H4 (cell line): Measurements from ENCODE around the gene UBN1. TPM values are rescaled to one million over a fixed set of nuclear protein-coding genes. Genes with fewer than 3 reads are reported as not detected.

Experiments
- DNase-seq: peaks from one replicate; pipeline ENCODE4 v3.0.0-alpha.2; 2015; ENCODE audit warnings: low spot score
- total RNA-seq: library from RNA; depleted of rRNA; stranded (reverse); fragments of >200 nt; shearing (Covaris generic); gene quantifications from 2 replicates; pipeline ENCODE4 v1.2.3, GENCODE V29; 2014; rRNA removed

The UBN1 gene, protein sequence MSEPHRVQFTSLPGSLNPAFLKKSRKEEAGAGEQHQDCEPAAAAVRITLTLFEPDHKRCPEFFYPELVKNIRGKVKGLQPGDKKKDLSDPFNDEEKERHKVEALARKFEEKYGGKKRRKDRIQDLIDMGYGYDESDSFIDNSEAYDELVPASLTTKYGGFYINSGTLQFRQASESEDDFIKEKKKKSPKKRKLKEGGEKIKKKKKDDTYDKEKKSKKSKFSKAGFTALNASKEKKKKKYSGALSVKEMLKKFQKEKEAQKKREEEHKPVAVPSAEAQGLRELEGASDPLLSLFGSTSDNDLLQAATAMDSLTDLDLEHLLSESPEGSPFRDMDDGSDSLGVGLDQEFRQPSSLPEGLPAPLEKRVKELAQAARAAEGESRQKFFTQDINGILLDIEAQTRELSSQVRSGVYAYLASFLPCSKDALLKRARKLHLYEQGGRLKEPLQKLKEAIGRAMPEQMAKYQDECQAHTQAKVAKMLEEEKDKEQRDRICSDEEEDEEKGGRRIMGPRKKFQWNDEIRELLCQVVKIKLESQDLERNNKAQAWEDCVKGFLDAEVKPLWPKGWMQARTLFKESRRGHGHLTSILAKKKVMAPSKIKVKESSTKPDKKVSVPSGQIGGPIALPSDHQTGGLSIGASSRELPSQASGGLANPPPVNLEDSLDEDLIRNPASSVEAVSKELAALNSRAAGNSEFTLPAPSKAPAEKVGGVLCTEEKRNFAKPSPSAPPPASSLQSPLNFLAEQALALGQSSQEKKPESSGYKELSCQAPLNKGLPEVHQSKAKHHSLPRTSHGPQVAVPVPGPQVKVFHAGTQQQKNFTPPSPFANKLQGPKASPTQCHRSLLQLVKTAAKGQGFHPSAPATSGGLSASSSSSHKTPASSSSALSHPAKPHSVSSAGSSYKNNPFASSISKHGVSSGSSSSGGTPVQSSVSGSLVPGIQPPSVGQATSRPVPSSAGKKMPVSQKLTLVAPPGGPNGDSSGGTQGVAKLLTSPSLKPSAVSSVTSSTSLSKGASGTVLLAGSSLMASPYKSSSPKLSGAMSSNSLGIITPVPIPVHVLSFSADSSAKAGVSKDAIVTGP (N-terminal part only)
- 12.7 and 14.5 TPM in 2 replicates for total RNA-seq

GRCh38 chr16:4846901-4847773 lies at the start of gene UBN1, which contains the start of gene GLYR1:
UBN1 (plus strand) TSS chr16:4847481; CDS start chr16:4852918, 5,437 bp downstream.
GLYR1 (minus strand) TSS chr16:4847288; CDS start chr16:4847265, 23 bp downstream.
- peak; percentile 96 for DNase-seq

GRCh38 chr16:4797805-4798252 lies 49.5 kb upstream of the UBN1 start:
- DNase-seq = no peak

DNA sequence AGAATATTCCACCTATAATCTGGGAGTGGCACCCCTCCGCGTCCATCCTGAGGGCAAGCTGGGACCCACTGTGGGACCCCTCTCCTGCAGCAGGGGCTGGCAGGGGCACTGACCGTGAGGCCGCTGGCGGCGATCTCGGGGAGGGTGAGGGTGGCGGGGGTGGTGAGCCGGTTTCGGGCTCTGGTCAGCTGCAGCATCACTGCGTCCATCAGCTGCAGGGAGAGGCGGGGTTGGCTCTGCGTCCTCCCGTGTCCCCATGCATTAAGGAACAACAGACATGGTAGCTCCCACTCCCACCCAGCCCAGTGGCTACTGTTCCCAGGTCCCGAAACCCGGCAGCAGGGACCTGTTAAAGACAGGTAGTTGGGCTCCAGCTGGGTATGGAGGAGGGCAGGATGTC lies 48.8 kb upstream of the UBN1 start:
- DNase-seq = no peak

- DNase-seq = no peak
Observed at GRCh38 chr16:4799171-4799855, 48.0 kb upstream of the UBN1 start.

DNA sequence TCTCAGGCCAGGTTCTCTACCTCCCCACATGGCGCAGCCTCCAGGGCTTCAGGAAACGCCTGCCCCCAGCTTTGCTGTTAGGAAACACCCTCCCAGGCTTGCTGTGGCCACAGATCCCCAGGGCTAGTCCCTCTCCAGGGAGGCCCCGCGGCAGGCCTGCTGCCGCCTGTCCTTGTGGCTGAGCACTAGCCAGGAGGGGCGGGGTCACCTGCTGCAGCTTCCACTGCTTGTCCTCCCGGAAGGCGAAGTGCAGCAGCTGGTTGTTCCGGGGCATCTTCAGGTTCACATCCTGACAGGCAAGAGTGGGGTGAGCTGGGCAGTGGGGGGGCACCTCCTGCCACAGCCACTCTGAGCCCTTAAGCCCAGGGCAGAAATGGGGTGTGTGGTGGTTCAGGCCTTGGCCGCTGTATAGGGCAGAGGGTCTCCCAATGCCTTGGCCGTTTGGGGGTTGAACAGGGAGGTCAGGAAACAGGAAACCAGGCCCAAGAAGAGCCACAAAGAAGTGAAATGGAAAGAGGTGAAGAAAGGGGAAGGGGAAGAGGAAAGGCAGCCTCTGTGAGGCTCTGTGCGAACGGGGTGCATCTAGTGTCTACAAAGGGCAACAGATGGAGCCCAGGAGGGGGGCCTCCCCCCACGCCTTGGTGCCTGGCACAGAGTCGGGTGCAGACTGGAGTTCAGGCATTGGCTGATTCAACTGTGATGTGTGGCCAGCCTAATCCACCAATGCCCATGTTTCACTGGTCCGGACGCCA lies 46.8 kb upstream of the UBN1 start:
- no peak for DNase-seq

DNA sequence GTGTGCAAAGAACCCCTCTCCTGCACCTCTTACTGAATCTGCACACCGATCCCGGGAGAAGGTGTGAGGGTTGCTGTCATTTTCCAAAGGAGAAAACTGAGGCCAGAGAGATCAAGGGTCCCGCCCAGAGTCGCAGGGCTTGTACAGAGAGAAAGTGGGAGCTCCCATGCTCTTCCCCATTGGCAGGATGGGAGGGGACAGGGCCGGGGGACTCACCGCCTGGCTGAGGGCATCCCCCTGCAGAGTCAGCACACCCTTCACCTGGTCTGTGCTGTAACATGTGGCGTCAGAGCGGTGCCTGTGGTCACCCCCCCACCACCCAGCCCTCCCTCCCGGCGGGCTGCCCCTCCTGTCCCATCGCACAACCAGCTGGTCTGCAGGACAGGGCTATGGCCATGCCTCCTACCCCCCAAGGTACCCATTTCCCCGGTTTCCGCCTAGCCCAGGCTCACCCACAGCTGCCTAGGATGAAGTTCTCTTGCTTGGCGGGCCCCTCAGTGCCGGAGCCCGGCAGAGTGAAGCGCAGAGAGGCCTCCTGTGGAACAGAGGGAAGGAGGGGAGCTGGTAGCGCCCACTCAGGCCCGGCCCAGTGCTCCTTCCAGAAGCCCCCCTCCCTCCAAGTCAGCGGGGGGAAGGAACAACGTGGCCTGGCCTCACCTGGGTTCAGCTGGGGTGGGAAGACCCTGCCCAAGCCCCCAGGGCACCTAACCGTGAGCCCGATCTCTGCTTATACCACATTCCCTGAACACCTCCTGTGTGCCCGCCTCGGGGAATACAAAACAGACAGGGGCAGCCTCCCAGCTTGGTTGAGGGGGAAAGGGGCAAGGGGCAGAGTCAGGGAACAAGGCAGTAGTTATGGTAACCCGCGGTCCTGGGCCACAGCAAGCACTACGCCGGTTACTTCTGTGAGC lies 46.0 kb upstream of the UBN1 start:
- DNase-seq = no peak

DNA sequence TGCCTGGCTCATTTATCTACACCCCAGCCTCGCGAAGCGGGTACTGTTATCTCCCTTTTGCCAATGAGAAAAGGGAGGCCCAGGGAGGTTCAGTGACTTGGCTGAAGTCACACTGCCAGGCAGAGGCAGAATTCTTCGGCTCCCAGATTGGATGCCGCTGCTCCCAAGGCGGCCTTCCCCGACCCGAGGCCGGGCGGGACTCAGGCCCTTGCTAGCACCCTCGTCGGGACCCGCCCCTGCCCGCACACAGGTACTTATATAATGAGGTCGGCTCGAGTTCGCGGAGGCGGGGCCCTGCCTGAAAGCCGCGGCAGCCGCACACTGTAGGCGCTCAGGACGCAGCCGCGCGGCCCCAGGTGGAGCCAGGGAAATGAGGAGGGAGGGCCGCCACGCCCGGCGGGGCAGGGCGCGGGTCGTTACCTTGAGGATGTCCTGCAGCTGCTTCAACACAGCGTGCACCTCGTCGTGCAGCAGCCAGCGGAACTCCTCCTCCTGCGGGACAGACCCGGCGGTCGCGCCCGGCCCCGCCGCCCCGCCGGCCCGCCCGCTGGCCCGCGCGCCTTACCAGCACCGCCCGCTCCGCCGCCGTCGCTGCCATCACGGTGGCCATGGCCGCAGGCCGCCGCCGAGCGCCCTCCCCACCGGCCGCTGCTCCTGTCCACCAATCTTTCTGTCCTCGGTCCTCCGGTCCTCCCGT lies 45.2 kb upstream of the UBN1 start, which contains the start of gene ROGDI:
TSS of gene ROGDI (minus strand) at position 672 of the 697 bp plus-strand sequence. CDS start at position 610, 62 bp downstream.
- peak; percentile 65 for DNase-seq

GRCh38 chr16:4802659-4803287 lies 44.5 kb upstream of the UBN1 start:
- peak; percentile 87 for DNase-seq

DNA sequence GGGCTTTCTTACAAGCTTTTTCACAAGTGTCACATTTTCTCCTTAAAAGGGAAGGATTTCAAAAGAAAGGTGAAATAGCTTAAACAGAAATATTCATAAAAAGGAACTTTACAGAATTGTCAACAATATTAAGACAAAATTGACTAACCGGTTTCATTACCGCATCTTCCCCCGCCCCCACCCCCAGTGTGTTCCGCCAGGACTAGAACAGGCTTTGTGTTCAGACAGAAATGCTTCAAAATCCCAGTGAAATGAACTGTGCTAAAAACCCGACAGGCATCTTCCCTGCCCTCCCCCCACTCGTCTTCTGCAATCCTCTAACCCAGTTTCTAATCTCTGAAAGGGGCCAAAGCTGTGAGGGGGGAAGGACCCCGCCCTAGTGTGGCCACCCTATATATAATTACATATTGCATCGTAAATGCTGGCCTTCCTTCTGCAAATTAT lies 43.9 kb upstream of the UBN1 start:
- no peak for DNase-seq

DNA sequence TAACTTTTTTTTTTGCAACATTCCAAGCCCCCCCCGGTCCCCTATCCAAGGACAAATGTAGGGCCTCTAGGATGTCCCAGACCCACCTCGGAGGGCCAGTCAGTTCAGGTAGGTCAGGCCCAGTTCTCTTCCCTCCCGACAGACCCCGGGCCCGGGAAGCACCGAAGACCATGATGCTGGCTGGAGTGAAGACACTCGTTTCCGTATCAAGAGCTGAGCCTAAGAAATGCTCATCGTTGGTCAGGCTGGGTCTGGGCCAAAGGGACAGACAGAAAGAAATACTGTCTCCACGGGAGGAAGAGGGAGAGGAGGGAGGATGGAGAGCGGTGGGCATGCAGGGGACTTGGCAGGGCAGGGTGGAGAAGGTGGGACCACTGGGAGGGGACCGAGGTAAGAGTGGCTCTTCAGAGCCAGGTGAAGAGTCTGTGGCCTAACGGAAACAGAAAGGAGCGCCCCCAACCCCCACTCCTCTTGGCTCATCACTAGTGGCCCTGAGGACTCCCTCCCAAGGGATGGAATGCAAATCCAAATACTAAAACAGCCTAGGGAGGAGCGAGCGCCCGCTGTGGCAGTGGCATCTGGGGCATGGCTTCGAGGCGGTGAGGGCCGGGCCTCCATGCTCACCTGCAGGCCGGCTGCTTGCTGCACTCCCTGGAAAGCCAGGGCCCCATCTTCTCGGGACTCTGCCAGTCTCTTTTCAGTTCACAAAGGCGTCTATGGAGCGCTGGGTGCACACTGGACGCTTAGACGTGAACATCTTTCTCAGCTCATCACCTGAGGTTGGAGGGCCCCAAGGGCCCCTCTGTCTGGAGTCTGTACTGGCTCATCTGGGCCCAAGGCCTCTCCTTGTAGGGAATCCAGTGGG lies 43.2 kb upstream of the UBN1 start:
- no peak for DNase-seq

DNA sequence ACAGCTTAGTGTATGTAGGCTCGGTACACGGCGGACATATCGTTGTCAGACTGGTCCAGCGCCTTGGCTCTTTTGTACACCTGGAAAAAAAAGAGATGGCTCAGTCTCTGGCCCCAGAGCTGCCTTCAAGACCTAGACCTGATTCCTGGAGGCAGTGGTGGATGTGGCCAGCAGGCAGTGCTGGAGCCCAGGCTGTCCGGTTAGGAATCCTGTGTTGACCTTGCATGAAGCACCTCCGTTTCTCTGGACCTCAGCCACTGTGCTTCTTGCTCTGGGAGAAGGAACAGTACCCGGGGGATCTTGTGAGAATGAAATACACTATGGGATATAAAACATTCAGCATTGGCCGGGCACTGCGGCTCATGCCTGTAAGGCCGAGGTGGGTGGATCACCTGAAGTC lies 42.0 kb upstream of the UBN1 start:
- DNase-seq = no peak

DNA sequence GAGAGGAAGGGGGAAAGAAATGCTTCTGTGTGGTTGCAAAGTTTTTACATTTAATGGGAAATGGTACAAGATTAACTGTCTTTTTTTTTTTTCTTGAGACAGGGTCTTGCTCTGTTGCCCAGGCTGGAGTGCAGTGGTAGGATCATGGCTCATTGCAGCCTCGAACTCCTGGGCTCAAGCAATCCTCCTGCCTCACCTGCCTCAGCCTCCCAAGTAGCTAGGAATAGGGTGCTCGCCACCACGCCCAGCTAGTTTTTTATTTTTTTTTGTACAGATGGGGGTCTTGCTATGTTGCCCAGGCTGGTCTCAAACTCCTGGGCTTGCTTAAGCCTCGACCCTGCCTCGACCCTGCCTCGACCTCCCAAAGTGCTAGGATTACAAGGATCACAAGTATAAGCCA lies 41.0 kb upstream of the UBN1 start:
- no peak for DNase-seq

- no peak for DNase-seq
Observed at GRCh38 chr16:4811242-4811641, 36.0 kb upstream of the UBN1 start.

DNA sequence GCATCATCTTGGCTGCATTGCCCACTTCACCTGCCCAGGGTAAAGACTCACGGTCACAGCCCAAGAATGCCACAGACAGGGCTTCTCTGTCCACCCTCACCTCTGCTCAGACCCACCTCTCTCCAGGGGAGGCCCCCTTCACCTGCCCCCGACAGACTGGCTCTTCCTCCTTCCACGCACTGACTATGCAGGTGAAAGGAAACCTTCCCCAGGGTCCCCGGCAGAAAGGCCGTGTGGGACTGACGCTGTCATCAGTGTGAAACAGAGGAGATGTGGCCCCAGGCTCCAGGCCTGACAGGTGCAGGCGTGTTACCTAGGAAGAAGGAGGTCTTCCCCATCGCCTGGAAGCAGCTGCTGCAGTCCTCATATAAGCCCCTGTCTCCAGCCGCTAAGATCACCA lies 35.5 kb upstream of the UBN1 start:
- DNase-seq = no peak

DNA sequence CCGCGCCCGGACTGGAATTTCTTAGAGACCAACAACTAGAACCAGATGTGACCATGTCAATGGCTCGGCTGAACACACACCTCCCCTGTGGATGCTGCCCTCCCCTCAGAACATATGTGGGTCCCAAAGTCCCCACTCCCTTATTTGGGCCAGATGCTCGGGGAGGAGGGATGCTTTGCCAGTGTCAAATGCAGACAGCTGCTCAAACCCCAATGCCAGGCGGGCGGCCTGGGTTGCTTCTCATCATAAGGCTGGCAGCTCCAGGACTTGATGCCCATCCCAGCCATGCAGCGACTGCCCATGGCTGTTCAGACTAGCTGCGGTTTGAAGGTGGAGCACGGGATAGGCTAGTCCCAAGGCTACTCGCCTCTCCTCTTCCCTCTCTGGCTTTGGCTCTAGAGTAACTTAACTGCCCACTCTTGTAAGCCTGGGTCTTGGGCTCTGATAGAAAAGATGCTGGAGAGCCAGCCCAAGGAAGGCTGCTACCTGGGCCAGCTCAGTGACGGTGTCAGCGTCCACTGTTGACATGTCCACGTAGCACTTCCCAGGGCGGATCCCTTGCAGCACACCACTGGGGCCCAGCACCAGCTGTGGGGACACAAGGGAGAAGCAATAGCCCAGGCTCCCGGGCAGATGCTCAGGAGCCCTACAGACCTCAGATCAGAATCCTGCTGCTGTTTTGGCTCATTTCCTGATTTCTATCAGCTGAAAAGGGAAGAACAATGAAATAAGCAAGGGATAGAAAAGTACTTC lies 33.9 kb upstream of the UBN1 start:
- DNase-seq = no peak

- no peak for DNase-seq
Observed at GRCh38 chr16:4814046-4814445, 33.2 kb upstream of the UBN1 start.
